ENCODE data around the gene TMEM31.

TMEM31 gene

DNA sequence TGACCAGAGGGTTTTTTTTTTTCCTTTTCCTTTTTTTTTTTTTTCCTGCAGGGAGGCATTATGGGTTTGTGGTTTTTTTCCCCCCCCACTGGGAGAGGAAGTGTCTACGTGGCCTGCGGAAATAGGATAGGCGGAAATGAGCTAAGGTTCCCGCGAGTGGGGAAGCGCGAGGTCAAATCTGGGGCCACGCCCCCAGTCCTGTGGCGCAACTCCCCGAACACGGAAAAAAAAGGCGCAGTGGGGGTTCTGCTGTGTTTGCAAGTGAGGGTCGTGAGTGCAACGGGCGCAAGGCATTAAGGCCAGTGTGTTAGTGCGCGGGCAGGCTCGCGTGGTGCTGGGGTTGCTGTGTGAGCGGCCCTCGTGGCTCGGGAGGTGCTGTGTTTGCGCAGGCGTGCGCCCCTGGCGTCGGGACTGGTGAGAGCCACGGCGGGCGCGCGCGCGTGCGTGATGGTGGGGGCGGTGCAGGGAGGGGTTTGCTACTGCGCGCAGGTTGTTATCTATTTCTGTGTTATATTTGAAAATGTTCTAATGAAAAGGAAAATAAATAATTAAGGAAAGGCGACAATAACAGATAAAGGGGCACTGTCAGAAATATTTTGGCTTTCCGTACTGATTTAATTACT lies 23.5 kb upstream of the TMEM31 start:
- peak overlapping the region; percentile 79 for H3K9ac ChIP-seq (ENCODE audit: low read length)
- peak overlapping the region; percentile 90 for H3K27ac ChIP-seq (ENCODE audit: low read depth, low read length, poor library complexity, severe bottlenecking)
- H3K36me3 ChIP-seq (ENCODE audit: insufficient read depth, low read length) = peaks cover 27% of the 10 kb centered on the region
- no peaks in the 10 kb centered on the region for H3K9me3 ChIP-seq (ENCODE audit: low read length)
- no peak overlapping the region for H2AFZ ChIP-seq (ENCODE audit: low read length)
- H3K79me2 ChIP-seq (ENCODE audit: insufficient read depth, low read length) = peaks cover 23% of the 10 kb centered on the region
- no peaks in the 10 kb centered on the region for H4K20me1 ChIP-seq (ENCODE audit: insufficient read depth, low read length)
- peaks cover 17% of the 10 kb centered on the region for H3K4me1 ChIP-seq (ENCODE audit: insufficient read depth, low read length, severe bottlenecking)
- TF ChIP-seq, protein P1, sequence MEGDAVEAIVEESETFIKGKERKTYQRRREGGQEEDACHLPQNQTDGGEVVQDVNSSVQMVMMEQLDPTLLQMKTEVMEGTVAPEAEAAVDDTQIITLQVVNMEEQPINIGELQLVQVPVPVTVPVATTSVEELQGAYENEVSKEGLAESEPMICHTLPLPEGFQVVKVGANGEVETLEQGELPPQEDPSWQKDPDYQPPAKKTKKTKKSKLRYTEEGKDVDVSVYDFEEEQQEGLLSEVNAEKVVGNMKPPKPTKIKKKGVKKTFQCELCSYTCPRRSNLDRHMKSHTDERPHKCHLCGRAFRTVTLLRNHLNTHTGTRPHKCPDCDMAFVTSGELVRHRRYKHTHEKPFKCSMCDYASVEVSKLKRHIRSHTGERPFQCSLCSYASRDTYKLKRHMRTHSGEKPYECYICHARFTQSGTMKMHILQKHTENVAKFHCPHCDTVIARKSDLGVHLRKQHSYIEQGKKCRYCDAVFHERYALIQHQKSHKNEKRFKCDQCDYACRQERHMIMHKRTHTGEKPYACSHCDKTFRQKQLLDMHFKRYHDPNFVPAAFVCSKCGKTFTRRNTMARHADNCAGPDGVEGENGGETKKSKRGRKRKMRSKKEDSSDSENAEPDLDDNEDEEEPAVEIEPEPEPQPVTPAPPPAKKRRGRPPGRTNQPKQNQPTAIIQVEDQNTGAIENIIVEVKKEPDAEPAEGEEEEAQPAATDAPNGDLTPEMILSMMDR (IDR thresholded peaks at IDR 0.05; ENCODE audit: low read length) = no peak
- no peak for TF ChIP-seq EZH2 (IDR thresholded peaks at IDR 0.05; ENCODE audit: borderline replicate concordance, low read length)
- peak overlapping the region; percentile 78 for H3K4me2 ChIP-seq (ENCODE audit: low read length)
- H3K27me3 ChIP-seq (ENCODE audit: insufficient read depth, low read length) = no peaks in the 10 kb centered on the region
- no peaks in the 10 kb centered on the region for H3K9me2 ChIP-seq (ENCODE audit: low read depth, low read length)
- peaks cover 4% of the 10 kb centered on the region; the same call in 1 of the 2 replicates for H3F3A ChIP-seq (ENCODE audit: insufficient read depth, low read length)
- H3K4me3 ChIP-seq (ENCODE audit: low read depth, low read length, poor library complexity, severe bottlenecking) = peak overlapping the region; percentile 95

DNA sequence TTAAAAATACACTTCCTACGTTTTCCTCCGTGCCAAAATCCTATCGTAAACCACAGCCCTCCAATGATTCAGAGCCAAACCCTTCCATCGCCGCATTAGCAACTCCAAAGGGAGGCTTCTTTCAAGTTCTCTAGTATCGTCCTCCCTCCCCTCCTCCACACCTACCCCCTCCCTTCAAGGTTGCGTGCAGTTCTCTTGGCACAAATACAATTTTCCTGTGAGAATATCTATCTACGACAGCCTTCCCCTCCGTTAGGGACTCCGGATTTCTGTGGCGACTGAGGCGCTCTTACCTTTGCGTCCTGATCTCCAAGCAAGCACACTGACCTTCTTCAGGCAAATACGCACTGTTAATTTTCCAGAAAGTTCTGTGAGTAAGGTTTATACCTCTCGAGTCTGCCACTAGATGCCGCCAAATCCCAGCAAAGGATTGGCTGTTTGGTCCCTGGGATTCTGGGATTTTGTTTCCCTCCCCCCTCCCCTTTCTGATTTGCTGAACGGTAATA lies 23.0 kb upstream of the TMEM31 start:
- H2AFZ ChIP-seq (ENCODE audit: low read length) = no peak overlapping the region

DNA sequence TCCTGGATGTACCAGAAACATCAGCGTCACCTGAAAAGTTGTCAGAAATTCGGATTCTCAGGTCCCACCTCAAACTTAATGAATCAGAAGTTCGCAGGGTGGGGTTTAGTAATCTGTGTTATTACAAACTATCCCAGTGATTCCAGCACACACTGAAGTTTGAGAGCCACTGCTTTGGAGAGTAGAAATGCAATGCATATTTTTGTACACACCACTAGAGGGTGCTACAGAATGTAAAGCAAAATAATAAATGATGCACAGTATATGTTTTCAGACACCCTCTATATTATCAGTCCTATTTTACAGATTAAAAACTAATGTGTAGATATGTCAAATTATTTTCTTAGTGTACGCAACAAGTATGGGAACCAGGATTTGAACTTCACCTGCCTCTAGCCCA lies 21.8 kb upstream of the TMEM31 start:
- no peaks in the 10 kb centered on the region for H3K9me3 ChIP-seq (ENCODE audit: low read length)
- peaks cover 12% of the 10 kb centered on the region for H3K36me3 ChIP-seq (ENCODE audit: insufficient read depth, low read length)
- H3K9me2 ChIP-seq (ENCODE audit: low read depth, low read length) = no peaks in the 10 kb centered on the region
- H3K4me1 ChIP-seq (ENCODE audit: insufficient read depth, low read length, severe bottlenecking) = peaks cover 17% of the 10 kb centered on the region
- no peaks in the 10 kb centered on the region for H4K20me1 ChIP-seq (ENCODE audit: insufficient read depth, low read length)
- H3K27me3 ChIP-seq (ENCODE audit: insufficient read depth, low read length) = no peaks in the 10 kb centered on the region
- H3K9ac ChIP-seq (ENCODE audit: low read length) = no peak overlapping the region; the same call in 1 of the 2 replicates
- TF ChIP-seq, protein P1 (IDR thresholded peaks at IDR 0.05; ENCODE audit: low read length) = peak; percentile 47; the same call in 1 of the 2 replicates
- no peak for TF ChIP-seq EZH2 (IDR thresholded peaks at IDR 0.05; ENCODE audit: borderline replicate concordance, low read length)
- H3K4me2 ChIP-seq (ENCODE audit: low read length) = peak overlapping the region; percentile 78; the same call in 1 of the 2 replicates
- no peak overlapping the region for H2AFZ ChIP-seq (ENCODE audit: low read length)
- H3K27ac ChIP-seq (ENCODE audit: low read depth, low read length, poor library complexity, severe bottlenecking) = peak overlapping the region; percentile 90
- H3F3A ChIP-seq (ENCODE audit: insufficient read depth, low read length) = peaks cover 4% of the 10 kb centered on the region; the same call in 1 of the 2 replicates
- no peak overlapping the region for H3K4me3 ChIP-seq (ENCODE audit: low read depth, low read length, poor library complexity, severe bottlenecking)
- H3K79me2 ChIP-seq (ENCODE audit: insufficient read depth, low read length) = peaks cover 23% of the 10 kb centered on the region

More for the DNA sequence above, 23.0 kb upstream of the TMEM31 start:
- Histone ChIP-seq H3K9me3 (ENCODE audit: low read length) (no peaks in the 10 kb centered on the region), H3K79me2 (ENCODE audit: insufficient read depth, low read length) (peaks cover 23% of the 10 kb centered on the region), H4K20me1 (ENCODE audit: insufficient read depth, low read length) (no peaks in the 10 kb centered on the region), H3K9me2 (ENCODE audit: low read depth, low read length) (no peaks in the 10 kb centered on the region), H3K27me3 (ENCODE audit: insufficient read depth, low read length) (no peaks in the 10 kb centered on the region), H3K9ac (ENCODE audit: low read length) (peak overlapping the region; percentile 79), H3K36me3 (ENCODE audit: insufficient read depth, low read length) (peaks cover 23% of the 10 kb centered on the region), H3F3A (ENCODE audit: insufficient read depth, low read length) (peaks cover 4% of the 10 kb centered on the region; the same call in 1 of the 2 replicates), H3K27ac (ENCODE audit: low read depth, low read length, poor library complexity, severe bottlenecking) (peak overlapping the region; percentile 90), H3K4me1 (ENCODE audit: insufficient read depth, low read length, severe bottlenecking) (peaks cover 17% of the 10 kb centered on the region), H3K4me2 (ENCODE audit: low read length) (peak overlapping the region; percentile 78), H3K4me3 (ENCODE audit: low read depth, low read length, poor library complexity, severe bottlenecking) (peak overlapping the region; percentile 95)
- TF ChIP-seq, protein P1 (IDR thresholded peaks at IDR 0.05; ENCODE audit: low read length) = peak; percentile 55
- TF ChIP-seq EZH2 (IDR thresholded peaks at IDR 0.05; ENCODE audit: borderline replicate concordance, low read length) = no peak

Measured in OCI-LY1 (cell line).